GM19397 (cell line): ENCODE results near the gene ICA1L.
A peak's percentile ranks its signal among the peaks of the same experiment; 100 is the strongest.

Source experiments
- ATAC-seq: cut with Tn5 transposase; IDR thresholded peaks from one replicate; pipeline ENCODE4 v1.9.1; 2021; ENCODE audit warnings: mild to moderate bottlenecking, moderate library complexity; ENCODE audit not compliant: unreplicated experiment

Gene ICA1L

GRCh38 chr2:202786842-202787241 lies 84.7 kb downstream of the ICA1L start:
- no peak for ATAC-seq

DNA sequence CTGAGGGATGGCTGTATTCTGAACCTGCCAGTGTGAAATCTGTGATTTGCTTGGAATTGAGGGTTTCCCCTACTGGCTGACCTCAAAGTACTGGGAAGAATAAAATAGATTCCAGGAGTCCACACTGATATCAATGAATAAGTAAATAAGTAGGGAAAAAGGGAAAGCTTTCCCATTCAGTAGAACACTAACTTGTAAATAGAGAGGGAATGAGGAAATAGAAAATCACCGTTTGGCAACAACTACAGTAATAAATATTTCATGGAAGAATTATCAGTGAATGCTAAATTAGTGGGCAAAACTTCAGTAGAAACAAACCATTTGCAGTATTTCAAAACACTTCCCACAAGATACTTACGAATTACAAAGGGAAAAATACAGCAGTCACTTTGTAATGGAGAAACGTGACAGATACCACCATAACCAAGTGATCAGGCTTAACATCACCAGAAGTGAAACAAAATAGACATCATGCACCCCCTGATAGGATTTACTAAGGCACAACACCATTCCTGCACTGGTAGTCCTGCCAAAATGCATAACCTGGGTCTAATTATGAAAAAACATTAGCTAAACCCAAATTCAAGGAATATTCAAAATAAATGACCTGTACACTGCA lies 88.5 kb downstream of the ICA1L start:
- no peak for ATAC-seq

DNA sequence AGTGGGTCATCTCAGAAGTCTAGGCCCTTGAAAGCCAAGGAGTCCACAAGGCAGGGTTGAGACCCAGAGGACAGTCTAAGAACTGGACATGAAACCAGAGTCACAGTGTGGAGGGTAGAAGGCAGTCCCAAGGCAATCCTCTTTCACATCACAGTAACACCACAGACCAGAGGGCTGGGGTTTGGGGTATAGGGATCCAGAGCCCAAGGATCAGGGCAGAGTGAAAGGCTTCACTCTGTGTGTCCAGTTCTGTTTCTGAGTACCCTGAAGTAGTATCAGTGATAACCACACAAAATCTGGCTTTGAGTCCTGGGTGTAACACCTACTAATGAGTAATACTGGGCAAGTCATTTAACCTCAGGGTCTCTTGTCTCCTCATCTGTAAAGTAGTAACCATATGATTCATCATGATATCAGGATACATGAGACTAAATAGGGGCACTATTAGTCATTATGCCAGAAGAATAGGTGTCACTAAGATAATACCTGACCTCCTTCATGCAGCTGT lies 91.0 kb downstream of the ICA1L start:
- peak; percentile 83 for ATAC-seq

- ATAC-seq, result no peak
Observed at GRCh38 chr2:202778217-202778616, 93.3 kb downstream of the ICA1L start.

- no peak for ATAC-seq
Observed at GRCh38 chr2:202774104-202774503, 97.5 kb downstream of the ICA1L start.

DNA sequence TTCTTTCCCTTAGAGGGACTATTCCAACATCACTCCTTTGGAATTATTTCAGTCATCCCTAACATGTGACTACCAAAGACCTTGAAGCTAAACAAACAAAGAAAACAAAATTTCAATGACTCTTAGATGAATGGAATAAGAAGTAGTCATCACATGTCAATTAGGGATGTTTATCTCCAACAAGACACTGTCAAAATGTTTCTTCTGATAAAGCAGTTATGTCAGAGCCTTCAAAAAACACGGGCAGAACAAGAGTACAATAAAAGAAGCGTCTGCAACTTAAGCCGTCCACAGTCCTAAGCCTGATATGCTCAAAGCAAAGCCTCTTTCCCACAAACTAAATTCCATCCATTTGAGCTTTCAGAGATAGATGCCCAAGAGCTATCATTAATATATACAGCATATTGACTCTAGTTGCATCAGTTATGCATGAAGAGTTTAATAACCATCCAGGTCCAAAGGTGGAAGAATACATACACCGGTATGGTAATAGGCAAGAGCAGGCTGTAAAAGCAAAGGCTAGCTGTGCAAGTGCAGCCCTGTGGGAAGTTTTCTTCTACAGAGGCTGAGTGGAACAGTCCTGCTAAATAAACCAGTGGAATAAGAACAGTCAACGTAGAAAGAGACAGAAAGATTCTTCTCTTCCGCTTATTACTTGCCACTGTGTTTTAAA lies 98.1 kb downstream of the ICA1L start:
- no peak for ATAC-seq

- ATAC-seq, result no peak
Observed at GRCh38 chr2:202771741-202772460, 99.7 kb downstream of the ICA1L start.

- no peak for ATAC-seq
Observed at GRCh38 chr2:202771336-202771735, 100.2 kb downstream of the ICA1L start.

DNA sequence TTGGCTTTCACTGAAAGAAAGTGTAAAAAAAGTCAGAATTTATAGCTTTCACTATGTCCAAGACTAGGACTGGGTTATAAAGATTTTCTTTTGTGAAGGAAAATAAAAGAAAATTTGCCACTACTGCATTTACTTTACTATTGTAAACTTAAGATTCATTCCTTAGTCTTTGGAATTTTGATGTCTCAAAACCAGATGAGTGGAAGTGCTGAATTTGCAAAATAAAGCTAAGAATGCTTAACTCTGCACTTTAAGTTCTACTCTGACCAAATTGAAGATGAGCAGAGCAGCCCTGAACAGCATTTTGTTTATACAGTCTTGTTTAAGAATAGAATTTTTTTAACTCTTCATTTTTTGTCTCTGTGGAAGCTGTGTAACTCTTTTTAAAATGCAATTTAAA lies 102.4 kb downstream of the ICA1L start:
- no peak for ATAC-seq

- ATAC-seq, result no peak
Observed at GRCh38 chr2:202768273-202768672, 103.3 kb downstream of the ICA1L start.

GRCh38 chr2:202765436-202765835 lies 106.1 kb downstream of the ICA1L start:
- no peak for ATAC-seq

DNA sequence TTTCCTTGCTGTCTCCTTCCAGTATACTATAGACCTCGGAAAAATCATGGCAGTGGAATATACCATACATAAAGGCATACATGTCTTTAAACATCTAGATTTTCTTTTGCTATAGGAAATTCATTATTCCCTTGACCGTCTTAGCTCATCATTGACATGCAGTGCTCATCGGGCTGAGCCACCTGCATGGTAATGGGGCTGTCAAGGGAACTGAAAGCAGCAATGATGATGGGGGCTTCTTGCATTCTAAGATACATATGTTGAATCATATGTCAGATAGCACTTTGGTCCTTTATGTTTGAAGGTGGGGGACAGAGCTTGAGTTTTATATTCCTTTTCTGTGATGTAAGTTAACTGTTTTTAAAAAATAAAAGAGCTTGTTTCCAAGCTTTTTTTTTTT lies 106.6 kb downstream of the ICA1L start:
- no peak for ATAC-seq

DNA sequence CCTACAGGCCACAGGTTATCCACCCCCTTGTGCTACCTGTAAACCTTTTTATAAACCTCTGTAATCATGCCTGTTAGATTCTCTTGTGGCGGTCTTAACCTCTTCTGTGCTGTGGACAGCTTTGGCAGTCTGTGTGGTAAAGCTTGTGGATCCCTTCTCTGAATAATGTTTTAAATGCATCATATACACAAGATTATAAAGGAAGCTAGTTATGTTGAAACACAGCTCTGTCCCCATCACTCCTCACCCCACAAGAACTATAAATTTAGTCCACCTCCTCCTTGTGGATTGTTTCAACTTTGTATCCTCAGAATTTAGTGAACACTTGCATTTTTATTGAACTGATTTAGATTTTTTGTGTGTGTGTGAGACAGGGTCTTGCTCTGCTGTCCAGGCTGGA lies 107.7 kb downstream of the ICA1L start:
- no peak for ATAC-seq

DNA sequence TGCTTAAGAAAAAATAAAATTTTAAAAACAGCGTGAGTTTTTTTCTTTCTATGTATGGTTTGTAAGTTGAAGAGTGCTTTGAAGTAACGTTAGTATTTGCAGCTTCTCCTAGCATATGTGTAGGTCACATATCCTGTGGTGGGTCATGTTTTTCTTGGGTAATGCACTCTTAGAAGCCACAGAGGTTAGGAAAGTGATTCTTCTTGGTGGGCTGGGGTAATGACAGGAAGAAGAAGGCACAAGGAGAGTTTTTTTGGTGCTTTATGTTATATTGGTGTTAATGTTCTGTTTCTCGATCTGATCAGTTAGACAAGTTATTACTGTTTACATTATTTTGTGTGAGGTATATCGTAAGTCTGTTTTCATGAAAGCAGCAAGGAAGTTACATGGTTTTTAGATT lies 109.0 kb downstream of the ICA1L start:
- ATAC-seq, result no peak

GRCh38 chr2:202760848-202761247 lies 110.7 kb downstream of the ICA1L start:
- ATAC-seq, result no peak

- ATAC-seq, result no peak
Observed at GRCh38 chr2:202758604-202759003, 113.0 kb downstream of the ICA1L start.

DNA sequence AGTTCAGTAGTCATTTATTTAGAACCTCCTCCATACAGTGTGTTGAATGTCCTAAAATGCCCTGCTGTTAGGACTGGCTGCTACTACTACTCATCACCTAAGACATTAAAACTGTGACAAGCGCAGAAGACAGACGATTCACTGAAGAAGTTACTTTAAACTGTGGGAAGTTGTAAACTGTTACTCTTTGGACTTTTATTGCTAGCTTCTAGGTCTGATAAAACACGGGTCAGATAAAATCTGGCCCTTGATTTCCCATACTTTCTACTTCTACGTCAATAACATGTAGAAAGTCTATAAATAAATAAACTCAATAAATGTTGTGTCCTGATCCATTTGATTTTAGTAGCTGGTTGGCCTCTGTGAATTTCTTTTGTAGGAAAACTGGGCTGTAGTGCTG lies 113.4 kb downstream of the ICA1L start:
- ATAC-seq, result no peak

GRCh38 chr2:202757339-202757738 lies 114.2 kb downstream of the ICA1L start:
- no peak for ATAC-seq

GRCh38 chr2:202756598-202756997 lies 115.0 kb downstream of the ICA1L start:
- no peak for ATAC-seq

DNA sequence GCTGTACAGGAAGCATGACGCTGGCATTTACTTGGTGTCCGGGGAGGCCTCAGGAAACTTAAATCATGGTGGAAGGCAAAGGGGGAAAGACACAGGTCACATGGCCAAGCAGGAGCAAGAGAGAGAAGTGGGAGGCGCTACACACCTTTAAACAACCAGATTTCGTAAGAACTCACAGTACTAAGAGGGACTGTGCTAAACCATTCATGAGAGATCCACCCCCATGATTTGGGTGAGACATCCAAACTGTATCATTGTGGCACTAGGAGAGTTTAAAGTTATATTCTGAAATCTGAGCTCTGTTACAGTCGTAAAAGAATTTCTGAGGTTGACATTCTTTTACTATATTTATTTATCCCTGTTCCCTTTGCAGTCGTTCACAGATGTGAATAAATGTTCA lies 116.6 kb downstream of the ICA1L start:
- ATAC-seq, result no peak

GRCh38 chr2:202752071-202752470 lies 119.5 kb downstream of the ICA1L start:
- ATAC-seq, result no peak
